Measurements from ENCODE around the gene BRD4. TPM values are rescaled to one million over a fixed set of nuclear protein-coding genes. Genes with fewer than 3 reads are reported as not detected.

The BRD4 gene
- total RNA-seq (2022): 167 and 189 TPM in 2 replicates
- Bru-seq, nascent RNA: percentile 93 among the genes with signal in this experiment
- percentile 96 among the genes with signal in this experiment for BruChase-seq, experiment 1, labeled RNA remaining after a 6-hour chase
- percentile 92 among the genes with signal in this experiment for BruChase-seq, experiment 2, labeled RNA remaining after a 2-hour chase
- long read RNA-seq, partial matches to known transcripts: 35 of 78 reads
- long read RNA-seq, other reads (novel, unspliced or antisense): 43 of 78 reads

DNA sequence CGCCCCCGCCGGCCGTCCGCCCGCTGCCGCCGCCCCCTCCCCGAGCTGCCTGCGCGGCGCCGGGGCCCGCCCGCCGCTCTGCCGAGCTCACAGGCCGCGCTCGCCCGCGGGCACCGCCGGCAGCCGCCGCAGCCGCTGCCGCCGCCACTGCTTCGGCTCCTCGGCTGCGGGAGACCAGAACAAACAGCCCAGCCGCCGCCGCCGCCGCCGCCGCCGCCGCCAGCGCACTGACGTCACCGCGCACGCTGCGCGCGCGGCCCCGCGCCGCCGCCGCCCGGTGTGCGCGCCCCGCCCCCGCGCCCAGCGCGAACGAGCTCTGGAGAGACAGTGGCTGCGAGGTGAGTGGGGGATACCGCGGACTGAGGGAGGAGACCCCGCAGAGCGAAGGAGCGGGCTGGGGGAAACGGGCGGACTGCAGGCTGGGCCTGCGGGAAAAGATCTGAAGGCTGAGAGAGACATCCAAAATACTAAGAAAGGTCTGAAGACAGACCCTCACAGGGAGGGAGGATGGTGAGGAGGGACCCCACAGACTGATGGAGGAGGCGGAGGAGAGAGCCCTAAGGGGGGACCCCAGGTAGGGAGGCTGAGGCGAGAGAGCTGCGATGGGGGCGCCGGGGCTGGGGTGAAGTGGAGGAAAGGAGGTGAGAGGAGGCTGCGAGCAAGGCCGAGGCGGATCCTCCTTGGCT lies at the start of gene BRD4:
BRD4 (minus strand) TSS at position 229 of the 686 bp plus-strand sequence. CDS start 59,440 bp downstream, outside the sequence.
- Mint-ChIP-seq H3K4me3 (ENCODE audit: unreplicated experiment) (peak within 1 kb of the TSS; percentile 97), H3K9me3 (ENCODE audit: unreplicated experiment) (no peaks in the 10 kb centered on the region), H3K36me3 (ENCODE audit: insufficient read depth, unreplicated experiment) (peaks cover 7% of the 10 kb centered on the region), H3K4me1 (ENCODE audit: insufficient read depth, unreplicated experiment) (peaks cover 9% of the 10 kb centered on the region), H3K27ac (ENCODE audit: low read depth, unreplicated experiment) (peak within 1 kb of the TSS; percentile 91), H3K27me3 (ENCODE audit: insufficient read depth, unreplicated experiment) (no peaks in the 10 kb centered on the region)
- ChIA-PET POLR2A (interaction anchor here (0.7 to 4.3 kb wide), 14 partner anchors 8 to 1084 kb away, joined by 3 to 40 read pairs (median 4); partner anchors contain the start of gene AKAP8), CTCF (interaction anchor here (0.9 to 1.1 kb wide), 2 partner anchors 10 to 19 kb away, joined by 3 read pairs; no protein-coding TSS in a partner anchor)
- no TSS peak for BruUV-seq (replicated peaks)
- intact Hi-C loops (cut with micrococcal nuclease): no loop called here
- DNase-seq (ENCODE audit: unreplicated experiment): peak; percentile 52
- TF ChIP-seq, protein P1, sequence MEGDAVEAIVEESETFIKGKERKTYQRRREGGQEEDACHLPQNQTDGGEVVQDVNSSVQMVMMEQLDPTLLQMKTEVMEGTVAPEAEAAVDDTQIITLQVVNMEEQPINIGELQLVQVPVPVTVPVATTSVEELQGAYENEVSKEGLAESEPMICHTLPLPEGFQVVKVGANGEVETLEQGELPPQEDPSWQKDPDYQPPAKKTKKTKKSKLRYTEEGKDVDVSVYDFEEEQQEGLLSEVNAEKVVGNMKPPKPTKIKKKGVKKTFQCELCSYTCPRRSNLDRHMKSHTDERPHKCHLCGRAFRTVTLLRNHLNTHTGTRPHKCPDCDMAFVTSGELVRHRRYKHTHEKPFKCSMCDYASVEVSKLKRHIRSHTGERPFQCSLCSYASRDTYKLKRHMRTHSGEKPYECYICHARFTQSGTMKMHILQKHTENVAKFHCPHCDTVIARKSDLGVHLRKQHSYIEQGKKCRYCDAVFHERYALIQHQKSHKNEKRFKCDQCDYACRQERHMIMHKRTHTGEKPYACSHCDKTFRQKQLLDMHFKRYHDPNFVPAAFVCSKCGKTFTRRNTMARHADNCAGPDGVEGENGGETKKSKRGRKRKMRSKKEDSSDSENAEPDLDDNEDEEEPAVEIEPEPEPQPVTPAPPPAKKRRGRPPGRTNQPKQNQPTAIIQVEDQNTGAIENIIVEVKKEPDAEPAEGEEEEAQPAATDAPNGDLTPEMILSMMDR (IDR thresholded peaks at IDR 0.05; ENCODE audit: unreplicated experiment): no peak

DNA sequence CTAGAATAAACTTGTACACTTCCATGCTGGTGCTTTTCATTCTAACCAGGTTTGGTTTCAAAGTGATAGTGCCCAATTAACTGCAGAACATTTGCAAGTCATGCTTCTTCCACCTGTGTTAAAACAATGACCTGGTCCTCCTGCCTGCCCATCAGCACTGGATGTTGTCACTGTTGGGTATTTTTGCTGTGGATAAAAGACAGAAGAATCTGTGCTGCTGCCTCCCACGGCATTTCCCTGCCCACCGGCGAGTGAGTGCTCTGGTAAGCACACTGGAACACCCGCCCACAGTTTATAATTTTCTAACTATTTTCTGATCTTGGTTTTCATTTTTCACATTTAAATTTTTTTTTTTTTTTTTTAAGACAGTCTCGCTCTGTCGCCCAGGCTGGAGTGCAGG lies 49.5 kb upstream of the BRD4 start:
- no peak for DNase-seq (ENCODE audit: unreplicated experiment)
- no TSS peak for BruUV-seq (replicated peaks)
- TF ChIP-seq, protein P1 (IDR thresholded peaks at IDR 0.05; ENCODE audit: unreplicated experiment): no peak
- Mint-ChIP-seq H3K36me3 (ENCODE audit: insufficient read depth, unreplicated experiment) (peaks cover 59% of the 10 kb centered on the region), H3K4me1 (ENCODE audit: insufficient read depth, unreplicated experiment) (peaks cover 17% of the 10 kb centered on the region), H3K27ac (ENCODE audit: low read depth, unreplicated experiment) (no peak overlapping the region), H3K4me3 (ENCODE audit: unreplicated experiment) (no peak overlapping the region), H3K9me3 (ENCODE audit: unreplicated experiment) (no peaks in the 10 kb centered on the region), H3K27me3 (ENCODE audit: insufficient read depth, unreplicated experiment) (no peaks in the 10 kb centered on the region)
- CTCF ChIA-PET: interaction anchor here (0.5 kb wide), 1 partner anchor 680 kb away, joined by 3 read pairs; no protein-coding TSS in a partner anchor
- POLR2A ChIA-PET: interaction anchor here (0.6 to 1.9 kb wide), 2 partner anchors 36 to 53 kb away, joined by 3 to 6 read pairs; partner anchors contain the start of gene AKAP8L
- intact Hi-C loops (cut with micrococcal nuclease): no loop called here

DNA sequence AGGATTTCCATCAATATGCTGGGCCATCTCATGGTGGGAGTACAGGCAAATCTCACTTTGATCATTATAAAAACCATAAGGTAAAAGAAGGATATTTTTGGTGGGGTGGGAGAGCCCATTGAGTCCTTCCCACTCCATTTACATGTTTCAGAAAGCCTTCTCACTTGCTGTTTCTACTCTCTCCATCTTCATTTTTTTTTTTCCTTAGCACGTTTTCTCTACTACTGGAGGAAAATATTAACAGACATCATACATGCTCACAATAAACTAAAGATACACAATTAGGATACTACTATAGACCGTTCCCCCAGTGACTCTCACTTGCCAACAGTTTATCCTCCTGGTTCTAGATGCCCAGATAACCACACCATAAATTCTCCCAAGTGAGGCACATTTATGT lies 49.1 kb upstream of the BRD4 start:
- intact Hi-C loops (cut with micrococcal nuclease): no loop called here
- Mint-ChIP-seq H3K4me1 (ENCODE audit: insufficient read depth, unreplicated experiment) (peaks cover 21% of the 10 kb centered on the region), H3K4me3 (ENCODE audit: unreplicated experiment) (no peak overlapping the region), H3K36me3 (ENCODE audit: insufficient read depth, unreplicated experiment) (peaks cover 59% of the 10 kb centered on the region), H3K27me3 (ENCODE audit: insufficient read depth, unreplicated experiment) (no peaks in the 10 kb centered on the region), H3K27ac (ENCODE audit: low read depth, unreplicated experiment) (peak overlapping the region; percentile 28), H3K9me3 (ENCODE audit: unreplicated experiment) (no peaks in the 10 kb centered on the region)
- TF ChIP-seq, protein P1 (IDR thresholded peaks at IDR 0.05; ENCODE audit: unreplicated experiment): no peak
- ChIA-PET POLR2A (no interaction called here), CTCF (no interaction called here)
- no TSS peak for BruUV-seq (replicated peaks)
- DNase-seq (ENCODE audit: unreplicated experiment): no peak
